Limb (tissue), 2 donors: ENCODE data around the gene NOXA1.

Source experiments
- DNase-seq, 2 donors: peaks; one replicate each; pipeline ENCODE4 v3.0.0-alpha.2; 2016; ENCODE audit errors: extremely low spot score in 2 of 2

Gene NOXA1

GRCh38 chr9:137404961-137405567 lies 18.1 kb upstream of the NOXA1 start:
- DNase-seq: peak in 1 of 2 donors; percentile 29

GRCh38 chr9:137405677-137406081 lies 17.5 kb upstream of the NOXA1 start:
- peak in 1 of 2 donors; percentile 12 for DNase-seq

GRCh38 chr9:137406085-137406760 lies 17.0 kb upstream of the NOXA1 start:
- no peak for DNase-seq

GRCh38 chr9:137406876-137407589 lies 16.2 kb upstream of the NOXA1 start:
- peak; percentile 59 to 87 for DNase-seq

GRCh38 chr9:137407590-137408300 lies 15.4 kb upstream of the NOXA1 start:
- peak in 1 of 2 donors; percentile 39 for DNase-seq

- peak in 1 of 2 donors; percentile 20 for DNase-seq
Observed at GRCh38 chr9:137408651-137409405, 14.4 kb upstream of the NOXA1 start.

GRCh38 chr9:137409515-137409914 lies 13.7 kb upstream of the NOXA1 start:
- peak in 1 of 2 donors; percentile 19 for DNase-seq

GRCh38 chr9:137410236-137410890 lies 12.8 kb upstream of the NOXA1 start:
- peak in 1 of 2 donors; percentile 26 for DNase-seq

- peak in 1 of 2 donors; percentile 23 for DNase-seq
Observed at GRCh38 chr9:137410891-137411249, 12.3 kb upstream of the NOXA1 start.

GRCh38 chr9:137411260-137411644 lies 11.9 kb upstream of the NOXA1 start:
- peak in 1 of 2 donors; percentile 26 for DNase-seq

- peak in 1 of 2 donors; percentile 47 for DNase-seq
Observed at GRCh38 chr9:137411645-137412380, 11.4 kb upstream of the NOXA1 start.

GRCh38 chr9:137412431-137412830 lies 10.8 kb upstream of the NOXA1 start:
- peak in 1 of 2 donors; percentile 26 for DNase-seq

GRCh38 chr9:137415451-137415850 lies 7.7 kb upstream of the NOXA1 start:
- peak in 1 of 2 donors; percentile 23 for DNase-seq

GRCh38 chr9:137416006-137416562 lies 7.1 kb upstream of the NOXA1 start:
- peak in 1 of 2 donors; percentile 24 for DNase-seq

- DNase-seq: peak in 1 of 2 donors; percentile 26
Observed at GRCh38 chr9:137416563-137417151, 6.5 kb upstream of the NOXA1 start.

GRCh38 chr9:137417161-137418021 lies 5.8 kb upstream of the NOXA1 start:
- DNase-seq: peak in 1 of 2 donors; percentile 32

- DNase-seq: no peak
Observed at GRCh38 chr9:137421838-137422603, 1.2 kb upstream of the NOXA1 start.
